Vagina (tissue), 2 donors: ENCODE results near the gene TMTC1. TPM values are rescaled to one million over a fixed set of nuclear protein-coding genes. Genes with fewer than 3 reads are reported as not detected.

Experiments used
- DNase-seq, 2 donors: peaks; one replicate each; pipeline ENCODE4 v3.0.0-alpha.2; 2017; ENCODE audit errors: extremely low spot score in 2 of 2
- H3K27ac ChIP-seq: fragments of 200-600 bp; sonication (generic); one replicate; pipeline ENCODE4 v1.5.1; 2019
- H3K27me3 ChIP-seq: fragments of 200-600 bp; sonication (generic); one replicate; pipeline ENCODE4 v1.5.1; 2019
- H3K36me3 ChIP-seq, 2 donors: fragments of 200-600 bp; sonication (generic); one replicate each; pipeline ENCODE4 v1.5.1; 2017 to 2019
- H3K4me1 ChIP-seq: fragments of 200-600 bp; sonication (generic); one replicate; pipeline ENCODE4 v1.5.1; 2019
- H3K4me3 ChIP-seq, 2 donors: fragments of 200-600 bp; sonication (generic); 1 replicate in 1 of 2; 2 replicates in 1 of 2; pipeline ENCODE4 v1.5.1; 2016 to 2019
- H3K9me3 ChIP-seq: fragments of 200-600 bp; sonication (generic); one replicate; pipeline ENCODE4 v1.5.1; 2019
- POLR2A ChIP-seq, 2 donors: fragments of 450-650 bp; IDR thresholded peaks; one replicate each; pipeline ENCODE4 v1.6.1; 2017; ENCODE audit warnings: antibody characterized with exemption in 2 of 2, mild to moderate bottlenecking in 2 of 2, moderate library complexity in 2 of 2
- POLR2AphosphoS5 ChIP-seq, 2 donors: sonication (generic); formaldehyde crosslinking; IDR thresholded peaks; one replicate each; pipeline ENCODE4 v1.9.0; 2017; ENCODE audit warnings: antibody characterized with exemption in 2 of 2, mild to moderate bottlenecking in 2 of 2, low read depth in 1 of 2; ENCODE audit not compliant: insufficient read depth in 1 of 2
- intact Hi-C: fragments of 100-400 bp; cut with DNase I; formaldehyde crosslinking; loops from one replicate; pipeline ENCODE4 v1.15.1; 2023
- total RNA-seq: library from RNA; depleted of rRNA; stranded (reverse); fragments of >200 nt; gene quantifications from one replicate; pipeline ENCODE4 v1.2.3, GENCODE V29; 2016
- TF ChIP-seq, protein P1 (sequence below), 3 experiments: fragments of 450-650 bp in 2 of 3; fragments of 200-600 bp in 1 of 3; sonication (generic) in 1 of 3; IDR thresholded peaks; one replicate each; pipeline ENCODE4 v1.5.1; 2017 to 2019; ENCODE audit warnings: antibody characterized with exemption in 3 of 3, mild to moderate bottlenecking in 2 of 3, moderate library complexity in 2 of 3

The TMTC1 gene
- total RNA-seq, 1 donor from 2014 or later, result 63.8 TPM

DNA sequence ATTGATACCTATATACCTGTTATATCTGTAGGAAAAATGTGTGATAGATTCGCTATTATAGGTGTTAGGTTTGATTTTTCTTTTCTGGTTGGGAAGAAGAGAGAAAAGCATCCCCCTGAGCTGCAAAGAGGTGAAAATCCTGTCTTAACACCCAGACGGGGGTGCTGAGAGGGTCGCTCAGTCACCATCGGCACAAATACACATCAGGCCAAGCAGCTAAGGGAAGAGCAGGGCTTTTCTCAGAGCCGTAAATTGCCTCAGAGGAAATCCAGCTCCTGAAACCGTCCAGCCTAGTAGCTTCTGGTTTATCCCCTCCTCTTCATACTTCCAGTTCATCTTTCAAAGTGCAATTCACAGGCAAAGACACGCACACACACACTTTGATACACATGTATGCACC lies 175.2 kb downstream of the TMTC1 start:
- intact Hi-C loops, result no loop called here
- Histone ChIP-seq H3K4me3 (no peak overlapping the region), H3K27me3 (no peaks in the 10 kb centered on the region), H3K27ac (no peak overlapping the region), H3K36me3 (no peaks in the 10 kb centered on the region), H3K4me1 (peaks cover 29% of the 10 kb centered on the region), H3K9me3 (no peaks in the 10 kb centered on the region)
- TF ChIP-seq, protein P1, sequence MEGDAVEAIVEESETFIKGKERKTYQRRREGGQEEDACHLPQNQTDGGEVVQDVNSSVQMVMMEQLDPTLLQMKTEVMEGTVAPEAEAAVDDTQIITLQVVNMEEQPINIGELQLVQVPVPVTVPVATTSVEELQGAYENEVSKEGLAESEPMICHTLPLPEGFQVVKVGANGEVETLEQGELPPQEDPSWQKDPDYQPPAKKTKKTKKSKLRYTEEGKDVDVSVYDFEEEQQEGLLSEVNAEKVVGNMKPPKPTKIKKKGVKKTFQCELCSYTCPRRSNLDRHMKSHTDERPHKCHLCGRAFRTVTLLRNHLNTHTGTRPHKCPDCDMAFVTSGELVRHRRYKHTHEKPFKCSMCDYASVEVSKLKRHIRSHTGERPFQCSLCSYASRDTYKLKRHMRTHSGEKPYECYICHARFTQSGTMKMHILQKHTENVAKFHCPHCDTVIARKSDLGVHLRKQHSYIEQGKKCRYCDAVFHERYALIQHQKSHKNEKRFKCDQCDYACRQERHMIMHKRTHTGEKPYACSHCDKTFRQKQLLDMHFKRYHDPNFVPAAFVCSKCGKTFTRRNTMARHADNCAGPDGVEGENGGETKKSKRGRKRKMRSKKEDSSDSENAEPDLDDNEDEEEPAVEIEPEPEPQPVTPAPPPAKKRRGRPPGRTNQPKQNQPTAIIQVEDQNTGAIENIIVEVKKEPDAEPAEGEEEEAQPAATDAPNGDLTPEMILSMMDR (IDR thresholded peaks at IDR 0.05), result no peak
- TF ChIP-seq POLR2AphosphoS5 (IDR thresholded peaks at IDR 0.05; ENCODE audit: insufficient read depth in 1 of 2, low read depth in 1 of 2) (no peak), POLR2A (IDR thresholded peaks at IDR 0.05) (no peak)
- no peak for DNase-seq

DNA sequence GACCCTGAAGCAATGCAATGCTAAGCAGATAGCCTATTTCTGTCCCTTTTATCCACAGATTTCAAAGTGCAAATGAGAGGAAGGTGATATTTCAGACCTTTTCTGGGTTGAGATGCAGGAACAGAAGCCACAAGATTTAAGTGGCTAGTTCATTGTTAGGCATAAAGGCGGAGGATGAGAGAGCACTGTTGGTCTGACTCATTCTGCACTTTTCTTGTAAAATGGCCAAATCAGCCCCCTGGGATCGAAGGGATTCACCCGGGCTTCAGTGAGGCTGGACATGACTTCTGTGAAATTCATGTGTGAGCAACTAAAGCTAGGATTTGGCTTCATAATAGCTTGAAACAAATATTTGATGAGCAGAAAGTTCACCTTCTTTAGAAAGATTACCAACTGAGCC lies 184.4 kb downstream of the TMTC1 start:
- Histone ChIP-seq H3K36me3 (no peaks in the 10 kb centered on the region), H3K9me3 (no peaks in the 10 kb centered on the region), H3K27ac (no peak overlapping the region), H3K4me3 (no peak overlapping the region), H3K27me3 (no peaks in the 10 kb centered on the region), H3K4me1 (no peaks in the 10 kb centered on the region)
- TF ChIP-seq POLR2A (IDR thresholded peaks at IDR 0.05), result no peak
- TF ChIP-seq, protein P1 (IDR thresholded peaks at IDR 0.05), result no peak
- TF ChIP-seq POLR2AphosphoS5 (IDR thresholded peaks at IDR 0.05; ENCODE audit: insufficient read depth in 1 of 2, low read depth in 1 of 2), result no peak
- intact Hi-C loops, result no loop called here
- DNase-seq, result no peak

DNA sequence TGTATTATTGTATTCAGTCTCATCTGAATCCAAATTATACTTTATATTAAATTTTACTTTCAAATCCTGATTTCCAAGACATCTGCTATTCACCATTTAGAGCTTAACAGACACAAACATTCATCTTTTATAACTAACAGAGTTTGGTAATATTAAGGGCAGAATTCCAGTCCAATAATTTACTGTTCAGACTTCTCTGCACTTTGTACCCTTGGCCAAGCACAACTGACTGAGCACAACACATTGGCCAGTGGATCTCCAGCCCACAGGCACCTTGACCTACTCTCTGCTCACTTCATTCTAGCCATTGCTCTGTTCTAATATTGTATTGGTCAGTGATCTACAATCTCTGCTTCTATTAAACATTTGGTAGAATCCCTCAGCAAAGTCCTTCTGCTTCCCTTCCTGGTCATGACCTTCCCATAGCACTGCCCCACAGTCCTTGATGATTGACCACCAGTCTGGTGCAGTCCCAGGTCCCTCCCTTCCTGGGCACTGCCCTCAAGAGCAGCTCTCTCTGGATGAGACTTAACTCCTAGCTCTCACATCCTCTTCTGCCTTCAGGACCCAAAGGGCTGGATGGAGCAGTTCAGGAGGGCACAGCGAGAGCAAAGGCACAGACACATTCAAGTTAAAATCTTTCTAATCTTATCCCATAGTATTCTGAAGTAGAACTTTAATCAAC lies 188.5 kb downstream of the TMTC1 start:
- no peak overlapping the region for H3K4me3 ChIP-seq
- H3K27me3 ChIP-seq, result no peaks in the 10 kb centered on the region
- no peak for TF ChIP-seq POLR2AphosphoS5 (IDR thresholded peaks at IDR 0.05; ENCODE audit: insufficient read depth in 1 of 2, low read depth in 1 of 2)
- TF ChIP-seq POLR2A (IDR thresholded peaks at IDR 0.05), result no peak
- TF ChIP-seq, protein P1 (IDR thresholded peaks at IDR 0.05), result no peak
- DNase-seq, result no peak
- H3K9me3 ChIP-seq, result no peaks in the 10 kb centered on the region
- intact Hi-C loops, result no loop called here
- no peaks in the 10 kb centered on the region for H3K36me3 ChIP-seq
- no peak overlapping the region for H3K27ac ChIP-seq
- H3K4me1 ChIP-seq, result no peaks in the 10 kb centered on the region

DNA sequence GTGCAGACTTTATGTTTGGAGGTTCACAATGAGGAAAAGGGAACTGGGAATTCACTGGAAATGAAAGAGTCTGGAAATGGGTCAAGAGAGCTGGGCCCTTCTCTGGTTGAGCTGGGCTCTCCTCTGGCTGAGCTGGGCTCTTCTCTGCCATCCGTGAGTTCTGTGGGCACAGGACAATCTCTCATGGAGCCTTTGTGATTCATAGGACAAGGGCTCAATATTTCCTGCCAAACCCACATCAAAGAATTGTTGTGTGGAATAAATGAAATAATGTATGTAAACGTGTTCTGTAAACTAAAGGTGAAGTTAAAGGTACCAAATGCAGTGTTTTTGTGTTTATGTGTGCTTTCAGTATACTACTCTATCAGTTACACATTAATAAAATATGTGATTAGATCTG lies 190.7 kb downstream of the TMTC1 start:
- no peak for DNase-seq
- Histone ChIP-seq H3K36me3 (no peaks in the 10 kb centered on the region), H3K27me3 (no peaks in the 10 kb centered on the region), H3K4me1 (peaks cover 10% of the 10 kb centered on the region), H3K9me3 (no peaks in the 10 kb centered on the region), H3K4me3 (no peak overlapping the region), H3K27ac (no peak overlapping the region)
- TF ChIP-seq POLR2AphosphoS5 (IDR thresholded peaks at IDR 0.05; ENCODE audit: insufficient read depth in 1 of 2, low read depth in 1 of 2) (no peak), POLR2A (IDR thresholded peaks at IDR 0.05) (no peak)
- TF ChIP-seq, protein P1 (IDR thresholded peaks at IDR 0.05), result no peak
- intact Hi-C loops, result no loop called here
